Activated naive CD4-positive, alpha-beta T cell treated with anti-CD3 and anti-CD28 coated beads for 36 hours (primary cell): Measurements from ENCODE around the gene CTCFL. TPM values are rescaled to one million over a fixed set of nuclear protein-coding genes. Genes with fewer than 3 reads are reported as not detected.

Source experiments
- CTCF ChIA-PET: fragments of 350-600 bp; sonication (Branson Sonifier 250); formaldehyde crosslinking; loops from one replicate; lab custom pipeline; 2021; ENCODE audit warnings: antibody characterized with exemption; lab: Charles Lee
- DNase-seq: peaks from one replicate; pipeline ENCODE4 v3.0.0-alpha.2; 2020
- H3K27ac Mint-ChIP-seq: one replicate; pipeline ENCODE4 v1.8.0; 2021; ENCODE audit warnings: mild to moderate bottlenecking, mixed read lengths
- H3K27me3 Mint-ChIP-seq: one replicate; pipeline ENCODE4 v1.8.0; 2021; ENCODE audit warnings: low read depth, mixed read lengths
- H3K36me3 Mint-ChIP-seq: one replicate; pipeline ENCODE4 v1.8.0; 2021; ENCODE audit warnings: low read depth, mixed read lengths
- H3K4me1 Mint-ChIP-seq: one replicate; pipeline ENCODE4 v1.8.0; 2021; ENCODE audit warnings: low read depth, mixed read lengths
- H3K4me3 Mint-ChIP-seq: one replicate; pipeline ENCODE4 v1.8.0; 2021; ENCODE audit warnings: mild to moderate bottlenecking, moderate library complexity, mixed read lengths
- H3K9me3 Mint-ChIP-seq: one replicate; pipeline ENCODE4 v1.8.0; 2021; ENCODE audit warnings: mixed read lengths
- intact Hi-C: fragments of 100-400 bp; cut with micrococcal nuclease; formaldehyde crosslinking; loops from one replicate; pipeline ENCODE4 v1.15.1; 2023
- total RNA-seq, 2 experiments: library from RNA; stranded (reverse); gene quantifications; one replicate each; pipeline ENCODE4 v1.2.3, GENCODE V29; 2021

The CTCFL gene
- total RNA-seq, 2 experiments from 2014 or later = not detected

- CTCF ChIA-PET = no interaction called here
- intact Hi-C loops = no loop called here
- no peaks in the 10 kb centered on the region for H3K9me3 Mint-ChIP-seq
- H3K4me3 Mint-ChIP-seq = no peak overlapping the region
- no peaks in the 10 kb centered on the region for H3K36me3 Mint-ChIP-seq
- no peaks in the 10 kb centered on the region for H3K4me1 Mint-ChIP-seq
- no peaks in the 10 kb centered on the region for H3K27me3 Mint-ChIP-seq
- no peak overlapping the region for H3K27ac Mint-ChIP-seq
- DNase-seq = no peak
Observed at GRCh38 chr20:57460781-57461465, 64.0 kb downstream of the CTCFL start.

GRCh38 chr20:57459897-57460296 lies 65.0 kb downstream of the CTCFL start:
- Mint-ChIP-seq H3K4me1 (no peaks in the 10 kb centered on the region), H3K9me3 (no peaks in the 10 kb centered on the region), H3K36me3 (no peaks in the 10 kb centered on the region), H3K27ac (no peak overlapping the region), H3K4me3 (no peak overlapping the region), H3K27me3 (no peaks in the 10 kb centered on the region)
- intact Hi-C loops = no loop called here
- no peak for DNase-seq
- CTCF ChIA-PET = no interaction called here

- CTCF ChIA-PET = no interaction called here
- intact Hi-C loops = no loop called here
- Mint-ChIP-seq H3K4me1 (no peaks in the 10 kb centered on the region), H3K27me3 (no peaks in the 10 kb centered on the region), H3K27ac (no peak overlapping the region), H3K36me3 (no peaks in the 10 kb centered on the region), H3K4me3 (no peak overlapping the region), H3K9me3 (no peaks in the 10 kb centered on the region)
- no peak for DNase-seq
Observed at GRCh38 chr20:57459278-57459677, 65.7 kb downstream of the CTCFL start.

- CTCF ChIA-PET = interaction anchor here (0.8 kb wide), 1 partner anchor 15 kb away, joined by 4 read pairs; no protein-coding TSS in a partner anchor
- no peak overlapping the region for H3K27ac Mint-ChIP-seq
- no peak overlapping the region for H3K4me3 Mint-ChIP-seq
- intact Hi-C loops = no loop called here
- H3K36me3 Mint-ChIP-seq = no peaks in the 10 kb centered on the region
- no peaks in the 10 kb centered on the region for H3K9me3 Mint-ChIP-seq
- H3K4me1 Mint-ChIP-seq = no peaks in the 10 kb centered on the region
- H3K27me3 Mint-ChIP-seq = no peaks in the 10 kb centered on the region
- DNase-seq = no peak
Observed at GRCh38 chr20:57458400-57459160, 66.4 kb downstream of the CTCFL start.

- no peaks in the 10 kb centered on the region for H3K36me3 Mint-ChIP-seq
- CTCF ChIA-PET = interaction anchor here (0.8 kb wide), 1 partner anchor 16 kb away, joined by 4 read pairs; no protein-coding TSS in a partner anchor
- H3K27me3 Mint-ChIP-seq = no peaks in the 10 kb centered on the region
- H3K9me3 Mint-ChIP-seq = no peaks in the 10 kb centered on the region
- intact Hi-C loops = no loop called here
- peaks cover 4% of the 10 kb centered on the region for H3K4me1 Mint-ChIP-seq
- no peak overlapping the region for H3K27ac Mint-ChIP-seq
- no peak overlapping the region for H3K4me3 Mint-ChIP-seq
- no peak for DNase-seq
Observed at GRCh38 chr20:57457243-57458095, 67.5 kb downstream of the CTCFL start.

- CTCF ChIA-PET = no interaction called here
- H3K27ac Mint-ChIP-seq = no peak overlapping the region
Observed at GRCh38 chr20:57456116-57456515, 68.8 kb downstream of the CTCFL start.

GRCh38 chr20:57455386-57455785 lies 69.6 kb downstream of the CTCFL start:
- CTCF ChIA-PET = no interaction called here
- intact Hi-C loops = no loop called here
- Mint-ChIP-seq H3K4me1 (peaks cover 23% of the 10 kb centered on the region), H3K27me3 (no peaks in the 10 kb centered on the region), H3K36me3 (no peaks in the 10 kb centered on the region), H3K27ac (no peak overlapping the region), H3K9me3 (no peaks in the 10 kb centered on the region), H3K4me3 (no peak overlapping the region)
- DNase-seq = no peak

More at GRCh38 chr20:57456116-57456515, 68.8 kb downstream of the CTCFL start:
- DNase-seq = no peak
- Mint-ChIP-seq H3K27me3 (no peaks in the 10 kb centered on the region), H3K4me1 (peaks cover 17% of the 10 kb centered on the region), H3K9me3 (no peaks in the 10 kb centered on the region), H3K36me3 (no peaks in the 10 kb centered on the region), H3K4me3 (no peak overlapping the region)
- intact Hi-C loops = no loop called here

- peak overlapping the region; percentile 51 for H3K27ac Mint-ChIP-seq
- peak; percentile 32 for DNase-seq
- CTCF ChIA-PET = no interaction called here
- no peak overlapping the region for H3K4me3 Mint-ChIP-seq
- H3K36me3 Mint-ChIP-seq = no peaks in the 10 kb centered on the region
- H3K27me3 Mint-ChIP-seq = no peaks in the 10 kb centered on the region
- intact Hi-C loops = loop anchor here (2.0 kb wide), 1 partner anchor 21 kb away; no protein-coding TSS in a partner anchor
- H3K9me3 Mint-ChIP-seq = no peaks in the 10 kb centered on the region
- peaks cover 29% of the 10 kb centered on the region for H3K4me1 Mint-ChIP-seq
Observed at GRCh38 chr20:57451795-57452661, 72.9 kb downstream of the CTCFL start.

- Mint-ChIP-seq H3K4me1 (peaks cover 29% of the 10 kb centered on the region), H3K27ac (no peak overlapping the region)
- intact Hi-C loops = loop anchor here (2.0 kb wide), 1 partner anchor 21 kb away; no protein-coding TSS in a partner anchor
Observed at GRCh38 chr20:57451431-57451794, 73.5 kb downstream of the CTCFL start.

GRCh38 chr20:57450931-57451330 lies 74.0 kb downstream of the CTCFL start:
- no peak overlapping the region for H3K27ac Mint-ChIP-seq
- peaks cover 29% of the 10 kb centered on the region for H3K4me1 Mint-ChIP-seq
- H3K36me3 Mint-ChIP-seq = no peaks in the 10 kb centered on the region
- no peaks in the 10 kb centered on the region for H3K9me3 Mint-ChIP-seq
- CTCF ChIA-PET = interaction anchor here (1.0 kb wide), 1 partner anchor 57 kb away, joined by 3 read pairs; no protein-coding TSS in a partner anchor
- H3K27me3 Mint-ChIP-seq = no peaks in the 10 kb centered on the region
- intact Hi-C loops = loop anchor here (2.0 kb wide), 1 partner anchor 22 kb away; no protein-coding TSS in a partner anchor
- no peak overlapping the region for H3K4me3 Mint-ChIP-seq
- DNase-seq = no peak

More at GRCh38 chr20:57451431-57451794, 73.5 kb downstream of the CTCFL start:
- CTCF ChIA-PET = interaction anchor here (1.0 kb wide), 1 partner anchor 57 kb away, joined by 3 read pairs; no protein-coding TSS in a partner anchor
- Mint-ChIP-seq H3K27me3 (no peaks in the 10 kb centered on the region), H3K9me3 (no peaks in the 10 kb centered on the region), H3K36me3 (no peaks in the 10 kb centered on the region), H3K4me3 (no peak overlapping the region)
- DNase-seq = no peak

- H3K4me1 Mint-ChIP-seq = peaks cover 29% of the 10 kb centered on the region
- no peaks in the 10 kb centered on the region for H3K36me3 Mint-ChIP-seq
- CTCF ChIA-PET = interaction anchor here (0.7 to 1.1 kb wide), 3 partner anchors 17 to 133 kb away, joined by 3 read pairs; no protein-coding TSS in a partner anchor
- peak; percentile 31 for DNase-seq
- no peak overlapping the region for H3K27ac Mint-ChIP-seq
- no peak overlapping the region for H3K4me3 Mint-ChIP-seq
- no peaks in the 10 kb centered on the region for H3K9me3 Mint-ChIP-seq
- intact Hi-C loops = loop anchor here (2.0 kb wide), 1 partner anchor 22 kb away; no protein-coding TSS in a partner anchor
- H3K27me3 Mint-ChIP-seq = no peaks in the 10 kb centered on the region
Observed at GRCh38 chr20:57450419-57450818, 74.5 kb downstream of the CTCFL start.
